Hypothalamus (tissue), 51 donors: ENCODE results near the gene LAMTOR4.

Source experiments
- DNase-seq, 51 donors: peaks; one replicate each; lab custom pipeline; 2025; lab: John Stamatoyannopoulos, UW

LAMTOR4 gene

GRCh38 chr7:100148559-100149328, at the start of gene LAMTOR4:
TSS of gene LAMTOR4 (plus strand) at chr7:100148918. CDS start at chr7:100148973, 55 bp downstream.
- DNase-seq, result peak; percentile 76 to 100 (median 98)

- no peak for DNase-seq
These were observed 49.3 kb upstream of the LAMTOR4 start for GRCh38 chr7:100099452-100099851.

- DNase-seq, result peak; percentile 62 to 93 (median 86)
These were observed 48.2 kb upstream of the LAMTOR4 start for GRCh38 chr7:100100420-100101015.

DNA sequence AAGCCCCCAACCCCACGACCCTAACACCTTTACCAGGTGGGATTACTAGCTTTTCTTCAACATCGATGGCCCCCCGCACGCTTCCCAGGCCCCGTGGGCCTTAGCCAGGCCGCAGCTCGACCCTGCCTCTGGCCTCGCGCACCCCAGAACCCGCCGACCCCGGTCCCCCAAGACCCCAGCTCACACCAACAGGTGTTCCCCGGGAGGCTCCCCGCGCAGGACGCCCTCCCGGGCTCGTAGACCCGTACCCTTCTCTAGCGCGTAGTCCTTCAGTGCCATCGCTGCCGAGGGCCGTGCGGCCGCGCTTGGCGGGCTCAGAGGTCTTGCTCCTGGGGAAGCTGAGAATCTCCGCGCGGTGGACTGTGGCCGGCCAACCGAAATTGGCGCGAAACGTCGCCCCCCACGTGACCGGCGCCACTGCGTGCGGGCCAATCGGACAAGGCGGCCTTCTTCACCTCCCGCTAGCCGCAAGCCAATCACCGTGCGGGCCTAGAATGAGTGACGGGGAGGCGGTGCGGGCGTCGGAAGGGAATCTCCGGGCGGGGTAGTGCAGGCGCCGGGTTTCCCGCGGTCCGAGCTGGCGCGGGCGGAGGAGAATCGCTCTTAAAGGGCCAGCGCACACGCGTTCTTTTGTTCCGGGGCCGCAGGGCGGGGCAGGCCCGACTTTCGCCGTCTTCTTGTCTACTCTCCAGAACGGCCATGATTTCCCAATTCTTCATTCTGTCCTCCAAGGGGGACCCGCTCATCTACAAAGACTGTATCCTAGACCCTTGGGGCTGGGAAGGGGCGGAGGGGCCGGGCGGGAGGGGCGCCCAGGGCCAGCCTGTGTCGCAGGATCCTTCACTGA, 47.5 kb upstream of the LAMTOR4 start, which contains the start of the genes AP4M1 and MCM7:
TSS of gene AP4M1 (plus strand) at position 628 of the 847 bp plus-strand sequence. CDS start at position 700, 72 bp downstream.
TSS of gene MCM7 (minus strand) at position 382 of the 847 bp plus-strand sequence. CDS start at position 279, 103 bp downstream.
- peak; percentile 88 to 100 (median 98) for DNase-seq

DNA sequence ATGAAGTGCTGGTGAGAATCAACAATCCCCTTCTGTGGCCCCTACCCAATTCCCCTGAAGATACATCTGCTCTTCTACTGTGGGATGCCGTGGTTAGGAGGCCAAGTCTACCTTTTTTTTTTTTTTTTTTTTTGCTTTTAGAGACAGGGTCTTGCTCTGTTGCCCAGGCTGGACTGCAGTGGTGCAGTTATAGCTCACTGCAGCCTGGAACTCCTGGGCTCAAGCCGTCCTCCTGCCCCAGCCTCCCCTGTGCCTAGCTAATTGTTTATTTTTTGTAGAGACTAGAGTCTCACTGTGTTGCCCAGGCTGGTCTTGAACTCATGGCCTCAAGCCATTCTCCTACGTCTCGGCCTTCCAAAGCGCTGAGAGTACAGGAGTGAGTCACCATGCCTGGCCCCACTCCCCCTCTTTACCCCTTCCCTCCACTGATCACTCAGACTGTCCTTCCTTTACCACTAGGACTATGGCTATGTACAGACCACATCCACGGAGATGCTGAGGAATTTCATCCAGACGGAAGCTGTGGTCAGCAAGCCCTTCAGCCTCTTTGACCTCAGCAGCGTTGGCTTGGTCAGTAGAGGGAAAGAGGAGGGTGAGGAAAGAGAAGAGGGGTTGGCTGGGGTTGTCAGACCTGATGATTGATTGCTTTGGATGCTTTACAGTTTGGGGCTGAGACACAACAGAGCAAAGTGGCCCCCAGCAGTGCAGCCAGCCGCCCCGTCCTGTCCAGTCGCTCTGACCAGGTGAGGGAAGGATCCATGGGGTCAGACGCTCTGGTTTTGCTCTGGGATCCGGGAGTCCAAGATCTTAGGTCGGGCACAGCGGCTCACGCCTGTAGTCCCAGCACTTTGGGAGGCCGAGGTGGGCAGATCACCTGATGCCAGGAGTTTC, 45.5 kb upstream of the LAMTOR4 start:
- no peak for DNase-seq

DNA sequence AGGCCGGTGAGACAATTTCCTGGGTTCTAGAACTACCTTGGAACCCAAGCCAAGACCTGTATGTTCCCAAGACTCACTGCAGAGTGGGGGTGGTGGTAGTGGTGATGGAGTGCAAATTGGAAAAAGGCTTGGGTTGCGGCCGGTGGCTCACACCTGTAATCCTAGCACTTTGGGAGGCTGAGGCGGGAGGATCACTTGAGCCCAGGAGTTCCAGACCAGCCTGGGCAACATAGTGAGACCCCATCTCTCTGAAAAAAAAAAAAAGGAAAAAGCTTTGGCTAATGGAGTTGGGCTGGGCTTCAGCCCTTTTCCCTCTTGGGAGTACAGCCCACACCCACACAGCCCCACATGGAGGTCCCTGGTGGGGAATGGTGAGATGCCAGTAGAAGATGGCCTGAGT, 43.2 kb upstream of the LAMTOR4 start:
- no peak for DNase-seq

GRCh38 chr7:100106633-100107032, 42.1 kb upstream of the LAMTOR4 start:
- DNase-seq, result no peak

DNA sequence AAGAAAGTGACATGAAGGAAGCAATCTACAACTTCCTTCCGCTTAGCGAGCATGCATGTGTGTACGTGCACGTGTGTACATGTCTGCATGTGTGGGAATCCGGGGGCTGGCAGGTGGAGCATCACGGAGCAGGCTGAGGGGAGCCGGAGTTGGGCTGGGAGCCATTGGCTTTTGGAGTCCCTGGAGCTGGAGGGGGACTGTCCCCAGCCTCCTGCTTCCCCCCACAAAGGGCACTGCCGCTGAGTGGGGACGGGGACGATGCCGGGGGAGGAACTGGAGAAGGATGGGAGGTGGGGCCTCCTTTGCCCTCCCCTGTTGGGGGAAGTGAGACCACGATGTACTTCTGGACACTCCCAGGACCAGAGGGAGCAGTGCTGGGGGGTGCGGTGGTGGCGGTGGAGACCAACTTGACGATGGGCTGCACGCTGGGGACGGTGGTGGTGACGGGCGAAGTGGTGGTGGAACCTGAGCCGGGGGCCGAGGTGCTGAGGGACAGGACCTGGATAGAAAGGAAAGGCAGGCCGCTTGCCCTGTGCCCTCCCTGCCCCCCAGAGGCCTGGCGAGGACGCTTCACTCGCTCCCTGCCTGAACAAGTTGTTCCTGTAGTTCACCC, 41.5 kb upstream of the LAMTOR4 start:
- peak in 7 of 51 donors; percentile 2 to 22 (median 7) for DNase-seq

DNA sequence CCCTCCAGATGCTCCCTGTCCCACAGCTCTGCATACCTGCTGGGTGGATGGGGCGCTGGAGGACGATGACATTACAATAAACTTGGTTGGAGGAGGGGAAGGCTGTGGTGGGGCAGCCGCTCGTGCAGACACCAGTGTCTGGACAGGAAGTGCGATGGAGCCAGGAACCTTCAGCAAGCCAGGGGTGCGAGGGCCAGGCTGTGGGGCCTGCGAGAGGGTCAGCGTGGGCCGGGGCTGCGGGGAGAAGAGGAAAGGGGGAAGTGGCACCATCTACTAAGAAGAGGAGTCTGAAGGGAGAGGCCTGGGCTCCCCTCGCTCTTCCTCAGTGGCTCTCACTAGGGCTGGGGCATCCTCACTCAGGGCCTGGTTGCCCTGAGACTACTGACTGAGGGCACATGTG, 40.8 kb upstream of the LAMTOR4 start:
- DNase-seq, result peak in 2 of 51 donors; percentile 6 to 7

GRCh38 chr7:100109521-100110163, 39.1 kb upstream of the LAMTOR4 start:
- DNase-seq, result no peak

- DNase-seq, result no peak
These were observed 37.6 kb upstream of the LAMTOR4 start for GRCh38 chr7:100111156-100111555.

DNA sequence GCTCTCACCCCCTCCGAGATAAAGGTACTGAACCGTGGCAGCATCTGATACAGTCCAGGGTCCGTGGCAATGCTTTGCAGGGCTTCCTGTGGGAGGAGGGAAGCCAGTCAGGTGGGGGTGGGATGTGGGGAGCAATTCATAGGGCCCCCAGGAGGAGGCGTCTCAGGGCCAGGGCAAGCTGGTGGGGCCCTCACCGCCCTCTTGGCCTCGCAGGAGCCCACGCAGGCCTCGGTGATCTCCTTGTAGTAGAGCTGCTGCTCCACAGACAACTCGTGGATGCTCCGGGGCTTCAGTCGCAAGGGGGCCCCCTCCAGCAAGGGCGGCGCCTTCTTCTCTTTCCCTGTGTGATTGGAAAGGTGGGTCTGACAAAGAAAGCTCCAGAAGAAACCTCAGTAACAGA, 36.8 kb upstream of the LAMTOR4 start:
- no peak for DNase-seq

DNA sequence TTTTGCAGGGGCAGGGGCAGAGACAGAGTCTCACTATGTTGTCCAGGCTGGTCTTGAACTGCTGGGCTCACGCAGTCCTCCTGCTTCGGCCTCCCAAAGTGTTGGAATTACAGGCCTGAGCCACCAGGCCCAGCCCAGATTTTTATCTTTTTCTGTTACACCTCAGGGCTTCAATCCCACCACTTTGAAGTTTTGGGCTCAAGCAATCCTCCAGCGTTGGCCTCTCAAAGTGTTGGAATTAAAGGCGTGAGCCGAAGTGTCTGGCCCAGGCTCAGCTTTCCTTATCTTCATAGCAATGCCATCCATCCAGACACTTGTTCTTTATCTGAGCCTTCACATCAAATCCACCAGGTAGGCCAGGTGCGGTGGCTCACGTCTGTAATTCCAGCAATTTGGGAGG, 33.7 kb upstream of the LAMTOR4 start:
- no peak for DNase-seq

DNA sequence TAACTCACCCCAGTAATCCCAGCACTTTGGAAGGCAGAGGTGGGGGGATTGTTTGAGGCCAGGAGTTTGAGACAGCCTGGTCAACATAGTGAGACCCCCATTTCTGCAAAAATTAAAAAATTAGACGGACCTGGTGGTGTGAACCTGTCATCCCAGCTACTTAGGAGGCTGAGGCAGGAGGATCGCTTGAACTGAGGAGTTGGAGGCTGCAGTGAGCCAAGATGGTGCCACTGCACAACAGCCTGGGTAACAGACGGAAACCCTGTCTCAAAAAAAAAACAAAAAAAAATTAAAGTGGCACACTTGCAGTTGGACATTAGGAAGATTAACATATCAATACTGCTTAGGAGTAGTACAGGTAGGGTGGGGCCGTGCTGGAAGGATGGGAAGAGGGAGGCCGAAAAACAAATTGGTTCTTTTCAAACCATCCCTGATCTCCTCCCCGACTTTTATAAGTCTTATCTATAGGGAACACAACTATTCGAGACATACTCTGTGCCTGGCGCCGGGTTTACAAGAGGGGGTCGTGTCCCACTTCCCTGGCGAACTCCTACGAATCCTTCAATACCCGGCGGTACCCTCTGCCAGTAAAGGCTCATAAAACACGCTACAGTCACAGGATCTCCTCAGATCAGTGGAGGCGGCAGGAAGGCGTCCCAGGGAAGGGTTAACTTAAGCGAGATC, 30.2 kb upstream of the LAMTOR4 start:
- DNase-seq, result no peak

- peak; percentile 71 to 97 (median 91) for DNase-seq
These were observed 29.4 kb upstream of the LAMTOR4 start, which contains the start of the genes CNPY4 and TAF6 for GRCh38 chr7:100119072-100119969. TSS of gene CNPY4 (plus strand) at chr7:100119634. CDS start at chr7:100119745, 111 bp downstream. TSS of gene TAF6 (minus strand) at chr7:100119358. CDS start at chr7:100114209, 5,149 bp downstream.

- peak in 45 of 51 donors; percentile 25 to 93 (median 70) for DNase-seq
These were observed 28.6 kb upstream of the LAMTOR4 start for GRCh38 chr7:100119970-100120732.

- no peak for DNase-seq
These were observed 28.0 kb upstream of the LAMTOR4 start for GRCh38 chr7:100120733-100121036.
